ENCODE results near the gene MEP1B.

DNA sequence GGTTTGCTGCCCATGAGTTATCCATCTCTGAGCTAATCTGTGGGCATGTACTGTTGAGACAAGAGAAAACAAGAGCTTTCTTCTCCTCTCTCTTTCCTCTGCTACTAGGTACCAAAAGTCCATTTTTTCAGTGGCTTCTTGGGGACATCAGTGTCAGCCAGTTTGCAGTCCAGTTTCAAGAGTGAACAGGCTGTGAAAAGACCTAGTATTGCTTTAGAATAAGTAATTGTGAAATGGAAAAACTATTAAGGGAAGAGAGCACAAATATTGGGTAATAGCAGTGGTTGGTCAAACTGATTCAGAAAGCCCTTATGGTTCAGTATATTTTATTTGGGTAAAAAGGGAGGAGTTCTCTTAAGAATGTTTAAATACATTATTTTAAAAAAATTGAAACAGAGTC is 33.0 kb upstream of the MEP1B start:
- TF ChIP-seq POLR2AphosphoS5 (IDR thresholded peaks at IDR 0.05; ENCODE audit: borderline replicate concordance, low read depth, low read length) (no peak), EZH2 (IDR thresholded peaks at IDR 0.05) (no peak), FOXP2 (optimal IDR thresholded peaks at IDR 0.05; ENCODE audit: control extremely low read depth, extremely low read length, insufficient read depth) (no peak)

Data from SK-N-MC (cell line).